Smooth muscle cell (in vitro differentiated cells): ENCODE measurements around the gene NEDD8. TPM values are rescaled to one million over a fixed set of nuclear protein-coding genes. Genes with fewer than 3 reads are reported as not detected.

Experiments
- DNase-seq: peaks from one replicate; lab custom pipeline; 2025; ENCODE audit not compliant: unreplicated experiment; lab: John Stamatoyannopoulos, UW
- H2AFZ ChIP-seq: fragments of 200-600 bp; sonication (generic); 2 replicates; pipeline ENCODE4 v1.6.0; 2016; ENCODE audit warnings: antibody characterized with exemption, low read depth, mild to moderate bottlenecking
- H3F3A ChIP-seq: fragments of 200-600 bp; sonication (generic); 2 replicates; pipeline ENCODE4 v1.6.0; 2017; ENCODE audit warnings: antibody characterized with exemption, low read depth
- H3K27ac ChIP-seq: fragments of 200-600 bp; sonication (generic); 2 replicates; pipeline ENCODE4 v1.5.1; 2016; ENCODE audit warnings: low read depth, mild to moderate bottlenecking
- H3K27me3 ChIP-seq: fragments of 200-600 bp; sonication (generic); 2 replicates; pipeline ENCODE4 v1.6.1; 2016; ENCODE audit warnings: low read depth, mild to moderate bottlenecking
- H3K36me3 ChIP-seq: fragments of 200-600 bp; sonication (generic); 2 replicates; pipeline ENCODE4 v1.5.1; 2016; ENCODE audit warnings: low read depth
- H3K4me1 ChIP-seq: fragments of 200-600 bp; sonication (generic); 2 replicates; pipeline ENCODE4 v1.5.1; 2016; ENCODE audit warnings: low read depth
- H3K4me2 ChIP-seq: fragments of 200-600 bp; sonication (generic); 2 replicates; pipeline ENCODE4 v1.6.0; 2016; ENCODE audit warnings: mild to moderate bottlenecking
- H3K4me3 ChIP-seq: fragments of 200-600 bp; sonication (generic); 2 replicates; pipeline ENCODE4 v1.5.1; 2016; ENCODE audit warnings: mild to moderate bottlenecking
- H3K79me2 ChIP-seq: fragments of 200-600 bp; sonication (generic); 2 replicates; pipeline ENCODE4 v1.6.0; 2016; ENCODE audit warnings: low read depth, mild to moderate bottlenecking
- H3K9ac ChIP-seq: fragments of 200-600 bp; sonication (generic); 2 replicates; pipeline ENCODE4 v1.6.0; 2016; ENCODE audit warnings: low read depth
- H3K9me3 ChIP-seq: fragments of 200-600 bp; sonication (generic); replicated peaks from 2 replicates; pipeline ENCODE4 v1.5.1; 2016; ENCODE audit warnings: low read depth
- H4K20me1 ChIP-seq: fragments of 200-600 bp; sonication (generic); 2 replicates; pipeline ENCODE4 v1.6.0; 2016; ENCODE audit warnings: low read depth
- WGBS: methylation state at CpG from one replicate; pipeline ENCODE4 v1.1.7; 2016; ENCODE audit warnings: low lambda C conversion rate; 5-methylcytosine and 5-hydroxymethylcytosine counted together
- polyA plus RNA-seq: library from polyadenylated mRNA; unstranded; fragments of >200 nt; fragmentation: Nextera tagmentation; extraction: Ambion mirVana; gene quantifications from 2 replicates; pipeline ENCODE4 v1.2.1, GENCODE V29; 2016
- small RNA-seq: library from RNA; depleted of rRNA; stranded (forward); fragments of <200 nt; gene quantifications from one replicate; pipeline ENCODE3, GENCODE V24; 2014
- total RNA-seq: library from RNA; depleted of rRNA; stranded (reverse); fragments of >200 nt; gene quantifications from 2 replicates; pipeline ENCODE4 v1.2.3, GENCODE V29; 2014
- TF ChIP-seq, protein P1 (sequence below): fragments of 200-600 bp; sonication (generic); IDR thresholded peaks from 2 replicates; pipeline ENCODE4 v1.5.1; 2017; ENCODE audit warnings: borderline replicate concordance, mild to moderate bottlenecking, antibody characterized with exemption; ENCODE audit not compliant: insufficient read depth, poor library complexity, severe bottlenecking

Gene NEDD8
- total and polyA plus RNA-seq, 2 experiments from 2014 or later: 211 to 375 TPM

DNA sequence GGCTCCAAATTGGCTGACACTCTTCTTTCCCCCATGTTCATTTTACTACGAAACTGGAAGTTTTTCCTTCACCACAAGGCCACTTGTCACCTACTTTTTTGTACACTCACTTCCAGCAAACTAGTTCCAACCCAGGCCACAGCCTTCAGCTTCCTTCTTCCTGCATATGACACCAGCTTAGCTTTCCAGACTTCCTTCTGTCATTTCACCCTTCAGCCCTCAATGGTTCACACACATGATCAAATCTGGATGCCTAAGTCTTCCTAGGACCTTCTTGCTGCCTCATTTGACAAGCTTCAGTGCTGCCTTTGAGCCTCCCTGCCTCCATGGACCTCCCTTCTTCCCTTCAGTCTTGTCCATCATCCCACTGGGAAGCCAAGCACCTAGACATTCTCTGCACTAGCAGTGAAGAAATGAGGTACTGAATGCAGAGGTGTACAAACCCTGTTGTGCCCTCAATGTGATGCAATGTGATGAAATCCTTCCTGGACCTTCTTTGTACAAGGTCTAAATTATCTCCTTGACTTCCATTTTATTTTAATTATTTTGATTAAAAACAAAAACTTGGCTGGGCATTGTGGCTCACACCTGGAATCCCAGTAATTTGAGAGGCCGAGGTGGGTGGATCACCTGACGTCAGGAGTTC is 64.6 kb downstream of the NEDD8 start:
- TF ChIP-seq, protein P1, sequence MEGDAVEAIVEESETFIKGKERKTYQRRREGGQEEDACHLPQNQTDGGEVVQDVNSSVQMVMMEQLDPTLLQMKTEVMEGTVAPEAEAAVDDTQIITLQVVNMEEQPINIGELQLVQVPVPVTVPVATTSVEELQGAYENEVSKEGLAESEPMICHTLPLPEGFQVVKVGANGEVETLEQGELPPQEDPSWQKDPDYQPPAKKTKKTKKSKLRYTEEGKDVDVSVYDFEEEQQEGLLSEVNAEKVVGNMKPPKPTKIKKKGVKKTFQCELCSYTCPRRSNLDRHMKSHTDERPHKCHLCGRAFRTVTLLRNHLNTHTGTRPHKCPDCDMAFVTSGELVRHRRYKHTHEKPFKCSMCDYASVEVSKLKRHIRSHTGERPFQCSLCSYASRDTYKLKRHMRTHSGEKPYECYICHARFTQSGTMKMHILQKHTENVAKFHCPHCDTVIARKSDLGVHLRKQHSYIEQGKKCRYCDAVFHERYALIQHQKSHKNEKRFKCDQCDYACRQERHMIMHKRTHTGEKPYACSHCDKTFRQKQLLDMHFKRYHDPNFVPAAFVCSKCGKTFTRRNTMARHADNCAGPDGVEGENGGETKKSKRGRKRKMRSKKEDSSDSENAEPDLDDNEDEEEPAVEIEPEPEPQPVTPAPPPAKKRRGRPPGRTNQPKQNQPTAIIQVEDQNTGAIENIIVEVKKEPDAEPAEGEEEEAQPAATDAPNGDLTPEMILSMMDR: no peak
- H3K36me3 ChIP-seq: no peaks in the 10 kb centered on the region
- no peaks in the 10 kb centered on the region for H3K27me3 ChIP-seq

More for the DNA sequence above, 64.6 kb downstream of the NEDD8 start:
- peaks cover 9% of the 10 kb centered on the region for H3K4me1 ChIP-seq
- no peak overlapping the region for H3K27ac ChIP-seq
- H3K4me2 ChIP-seq: no peak overlapping the region
- H3F3A ChIP-seq: no peaks in the 10 kb centered on the region
- no peak overlapping the region for H3K9ac ChIP-seq
- H3K79me2 ChIP-seq: no peaks in the 10 kb centered on the region
- H3K9me3 ChIP-seq: no peaks in the 10 kb centered on the region
- 100% methylated on average over 3 of the region's 3 CpGs for WGBS
- no peaks in the 10 kb centered on the region for H4K20me1 ChIP-seq
- H3K4me3 ChIP-seq: no peak overlapping the region
- no peak overlapping the region for H2AFZ ChIP-seq
- no peak for DNase-seq

Small RNAs within 50 kb of the gene (small RNA-seq; reads per million reads assigned to genes)
- gene AL136295.4 (0.11 reads per million), gene CHMP4A (0.87 reads per million, percentile 27 among the genes with 10 or more reads in this experiment), gene IPO4 (0.42 reads per million, percentile 13 among the genes with 10 or more reads in this experiment), gene MDP1 (not detected)

Other genes starting within 250 kb of the NEDD8 start
Only the 30 nearest of the 34 such genes appear.
- gene CARMIL3, start 180.4 kb downstream of the NEDD8 start, total RNA-seq: 0.04 TPM in 1 of 2 replicates, not detected in the other
- gene CARMIL3, start 180.4 kb downstream of the NEDD8 start, polyA plus RNA-seq: 0.11 TPM in 1 of 2 replicates, not detected in the other
- gene CPNE6, start 160.8 kb downstream of the NEDD8 start, total RNA-seq: not detected in 2 replicates
- gene CPNE6, start 160.8 kb downstream of the NEDD8 start, polyA plus RNA-seq: not detected in 2 replicates
- gene PCK2, start 138.1 kb downstream of the NEDD8 start, total RNA-seq: 21.5 and 25.6 TPM in 2 replicates
- 40.4 and 46.1 TPM in 2 replicates for gene PCK2, start 138.1 kb downstream of the NEDD8 start, polyA plus RNA-seq
- 43.6 and 46.1 TPM in 2 replicates for gene DCAF11, start 117.6 kb downstream of the NEDD8 start, total RNA-seq
- 31.8 and 39.3 TPM in 2 replicates for gene DCAF11, start 117.6 kb downstream of the NEDD8 start, polyA plus RNA-seq
- gene NRL, start 117.4 kb downstream of the NEDD8 start, total RNA-seq: 0.18 and 1.9 TPM in 2 replicates
- gene NRL, start 117.4 kb downstream of the NEDD8 start, polyA plus RNA-seq: 1.3 and 2.6 TPM in 2 replicates
- 2.7 TPM in 1 of 2 replicates, not detected in the other for gene FITM1, start 101.7 kb downstream of the NEDD8 start, total RNA-seq
- 0.31 and 1.1 TPM in 2 replicates for gene FITM1, start 101.7 kb downstream of the NEDD8 start, polyA plus RNA-seq
- 41.4 and 49.4 TPM in 2 replicates for gene PSME1, start 96.2 kb downstream of the NEDD8 start, total RNA-seq
- gene PSME1, start 96.2 kb downstream of the NEDD8 start, polyA plus RNA-seq: 94.1 and 114 TPM in 2 replicates
- 6.3 and 13.0 TPM in 2 replicates for gene EMC9, start 90.8 kb downstream of the NEDD8 start, total RNA-seq
- 11.9 and 16.9 TPM in 2 replicates for gene EMC9, start 90.8 kb downstream of the NEDD8 start, polyA plus RNA-seq
- gene PSME2, start 85.8 kb downstream of the NEDD8 start, total RNA-seq: 40.7 and 53.2 TPM in 2 replicates
- 164 and 166 TPM in 2 replicates for gene PSME2, start 85.8 kb downstream of the NEDD8 start, polyA plus RNA-seq
- 39.3 and 74.8 TPM in 2 replicates for gene RNF31, start 84.9 kb downstream of the NEDD8 start, total RNA-seq
- gene RNF31, start 84.9 kb downstream of the NEDD8 start, polyA plus RNA-seq: 23.3 and 25.4 TPM in 2 replicates
- 38.2 and 42.7 TPM in 2 replicates for gene IRF9, start 71.1 kb downstream of the NEDD8 start, total RNA-seq
- 42.0 and 58.3 TPM in 2 replicates for gene IRF9, start 71.1 kb downstream of the NEDD8 start, polyA plus RNA-seq
- gene REC8, start 60.3 kb downstream of the NEDD8 start, total RNA-seq: 5.7 and 9.3 TPM in 2 replicates
- gene REC8, start 60.3 kb downstream of the NEDD8 start, polyA plus RNA-seq: 16.8 and 26.7 TPM in 2 replicates
- 14.7 and 82.6 TPM in 2 replicates for gene IPO4, start 43.6 kb downstream of the NEDD8 start, total RNA-seq
- gene IPO4, start 43.6 kb downstream of the NEDD8 start, polyA plus RNA-seq: 20.5 and 26.6 TPM in 2 replicates
- gene TM9SF1, start 36.9 kb downstream of the NEDD8 start, total RNA-seq: 66.6 and 72.1 TPM in 2 replicates
- gene TM9SF1, start 36.9 kb downstream of the NEDD8 start, polyA plus RNA-seq: 86.5 and 95.8 TPM in 2 replicates
- gene TSSK4, start 26.7 kb downstream of the NEDD8 start, total RNA-seq: 0.85 TPM in 1 of 2 replicates, not detected in the other
- 0.89 and 1.3 TPM in 2 replicates for gene TSSK4, start 26.7 kb downstream of the NEDD8 start, polyA plus RNA-seq
- 29.7 and 32.5 TPM in 2 replicates for gene CHMP4A, start 18.9 kb downstream of the NEDD8 start, total RNA-seq
- 46.8 and 63.9 TPM in 2 replicates for gene CHMP4A, start 18.9 kb downstream of the NEDD8 start, polyA plus RNA-seq
- gene MDP1, start 16.3 kb downstream of the NEDD8 start, total RNA-seq: 31.0 and 33.0 TPM in 2 replicates
- gene MDP1, start 16.3 kb downstream of the NEDD8 start, polyA plus RNA-seq: 36.8 and 42.3 TPM in 2 replicates
- gene GMPR2, start 562 bp upstream of the NEDD8 start, total RNA-seq: 38.8 and 65.0 TPM in 2 replicates
- 43.4 and 55.9 TPM in 2 replicates for gene GMPR2, start 562 bp upstream of the NEDD8 start, polyA plus RNA-seq
- 27.9 and 38.8 TPM in 2 replicates for gene TINF2, start 10.3 kb upstream of the NEDD8 start, total RNA-seq
- gene TINF2, start 10.3 kb upstream of the NEDD8 start, polyA plus RNA-seq: 43.6 and 52.5 TPM in 2 replicates
- gene TGM1, start 30.8 kb upstream of the NEDD8 start, total RNA-seq: 4.1 and 13.6 TPM in 2 replicates
- gene TGM1, start 30.8 kb upstream of the NEDD8 start, polyA plus RNA-seq: 1.6 and 7.7 TPM in 2 replicates
- 15.4 and 18.5 TPM in 2 replicates for gene RABGGTA, start 39.2 kb upstream of the NEDD8 start, total RNA-seq
- gene RABGGTA, start 39.2 kb upstream of the NEDD8 start, polyA plus RNA-seq: 33.4 and 38.2 TPM in 2 replicates
- 22.5 and 23.3 TPM in 2 replicates for gene DHRS1, start 67.4 kb upstream of the NEDD8 start, total RNA-seq
- gene DHRS1, start 67.4 kb upstream of the NEDD8 start, polyA plus RNA-seq: 25.2 and 27.4 TPM in 2 replicates
- 9.3 and 11.2 TPM in 2 replicates for gene NOP9, start 67.5 kb upstream of the NEDD8 start, total RNA-seq
- gene NOP9, start 67.5 kb upstream of the NEDD8 start, polyA plus RNA-seq: 2.7 and 3.3 TPM in 2 replicates
- not detected in 2 replicates for gene CIDEB, start 75.6 kb upstream of the NEDD8 start, total RNA-seq
- 0.58 TPM in 1 of 2 replicates, not detected in the other for gene CIDEB, start 75.6 kb upstream of the NEDD8 start, polyA plus RNA-seq
- gene LTB4R2, start 77.8 kb upstream of the NEDD8 start, total RNA-seq: 2.8 and 6.9 TPM in 2 replicates
- gene LTB4R2, start 77.8 kb upstream of the NEDD8 start, polyA plus RNA-seq: 0.70 and 2.4 TPM in 2 replicates
- 2.7 and 2.8 TPM in 2 replicates for gene LTB4R, start 79.1 kb upstream of the NEDD8 start, total RNA-seq
- 1.6 and 3.2 TPM in 2 replicates for gene LTB4R, start 79.1 kb upstream of the NEDD8 start, polyA plus RNA-seq
- 0.13 and 0.45 TPM in 2 replicates for gene ADCY4, start 102.7 kb upstream of the NEDD8 start, total RNA-seq
- gene ADCY4, start 102.7 kb upstream of the NEDD8 start, polyA plus RNA-seq: 0.66 TPM in 1 of 2 replicates, not detected in the other
- gene RIPK3, start 107.6 kb upstream of the NEDD8 start, total RNA-seq: 1.3 and 1.6 TPM in 2 replicates
- 1.2 TPM in 1 of 2 replicates, not detected in the other for gene RIPK3, start 107.6 kb upstream of the NEDD8 start, polyA plus RNA-seq
- gene NFATC4, start 135.8 kb upstream of the NEDD8 start, total RNA-seq: 40.1 and 44.6 TPM in 2 replicates
- 84.7 and 93.3 TPM in 2 replicates for gene NFATC4, start 135.8 kb upstream of the NEDD8 start, polyA plus RNA-seq
- 38.0 and 41.1 TPM in 2 replicates for gene NYNRIN, start 166.6 kb upstream of the NEDD8 start, total RNA-seq
- 29.5 and 30.3 TPM in 2 replicates for gene NYNRIN, start 166.6 kb upstream of the NEDD8 start, polyA plus RNA-seq